ENCODE data around the gene SUFU. TPM values are rescaled to one million over a fixed set of nuclear protein-coding genes. Genes with fewer than 3 reads are reported as not detected.

Gene SUFU
- total and polyA plus RNA-seq, 2 of the 13 experiments (the other 11 are each of a cell fraction or from before 2014, with no cell fraction given), result 2.9 to 5.5 TPM

GRCh38 chr10:102511583-102512274 is 8.0 kb downstream of the SUFU start (continued):
- TF ChIP-seq ZNF281 (CRISPR knock-in tag; IDR thresholded peaks at IDR 0.05; ENCODE audit: borderline replicate concordance) (no peak), PAXIP1 (CRISPR knock-in tag; conservative IDR thresholded peaks at IDR 0.05) (no peak), DNMT1 (CRISPR knock-in tag; IDR thresholded peaks at IDR 0.05) (no peak), ZNF597 (CRISPR knock-in tag; IDR thresholded peaks at IDR 0.05) (no peak)

Data from HepG2 (cell line).